Measurements from ENCODE around the gene ANO1. TPM values are rescaled to one million over a fixed set of nuclear protein-coding genes. Genes with fewer than 3 reads are reported as not detected.

Gene ANO1
- total RNA-seq, 2 donors from 2014 or later: 9.8 to 14.2 TPM

DNA sequence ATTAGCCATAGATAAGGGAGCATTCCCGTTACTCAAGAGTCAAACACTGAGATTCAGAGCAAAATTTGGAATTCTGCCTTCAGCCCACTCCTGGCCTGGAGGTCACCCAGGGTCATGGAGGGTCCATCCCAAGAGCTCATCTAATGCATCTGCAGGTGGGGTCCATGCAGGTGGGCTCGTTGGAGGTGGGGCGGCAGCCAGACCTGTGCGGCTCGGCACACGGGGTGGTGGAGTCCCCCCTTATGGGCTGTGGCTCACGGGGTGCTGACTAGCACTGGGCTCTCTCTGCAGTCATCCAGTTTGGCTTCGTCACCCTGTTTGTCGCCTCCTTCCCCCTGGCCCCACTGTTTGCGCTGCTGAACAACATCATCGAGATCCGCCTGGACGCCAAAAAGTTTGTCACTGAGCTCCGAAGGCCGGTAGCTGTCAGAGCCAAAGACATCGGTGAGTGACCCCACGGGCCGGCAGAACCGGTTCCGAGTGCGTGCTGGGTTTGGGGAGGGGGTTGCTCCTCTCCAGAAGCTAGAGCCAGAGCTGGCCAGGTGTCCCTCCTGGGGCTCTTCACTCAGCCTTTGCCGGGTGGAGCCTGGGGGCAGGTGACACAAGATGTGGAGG is 92.6 kb downstream of the ANO1 start:
- intact Hi-C loops (cut with DNase I): no loop called here
- ATAC-seq (no peak), DNase-seq (no peak)

DNA sequence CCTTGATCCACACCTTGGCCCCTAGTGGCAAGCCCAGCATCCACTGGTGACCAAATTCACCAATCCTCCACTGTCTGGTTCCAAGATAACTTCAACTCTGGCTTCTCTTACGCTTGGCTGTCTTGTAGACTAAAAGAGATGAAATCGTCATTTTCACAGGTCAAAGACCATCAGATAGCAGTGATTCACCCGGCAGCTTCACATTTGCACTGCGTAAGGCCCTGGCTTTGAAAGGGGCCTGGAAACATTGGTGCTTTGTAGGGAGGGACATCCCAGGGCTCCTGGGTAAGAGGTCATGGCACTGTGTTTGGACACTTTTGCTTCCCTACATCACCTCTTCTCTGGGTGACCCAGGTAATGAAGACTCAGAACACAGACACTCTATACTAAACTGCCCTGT is 94.9 kb downstream of the ANO1 start:
- no peak for DNase-seq
- intact Hi-C loops (cut with DNase I): no loop called here
- no peak for ATAC-seq

DNA sequence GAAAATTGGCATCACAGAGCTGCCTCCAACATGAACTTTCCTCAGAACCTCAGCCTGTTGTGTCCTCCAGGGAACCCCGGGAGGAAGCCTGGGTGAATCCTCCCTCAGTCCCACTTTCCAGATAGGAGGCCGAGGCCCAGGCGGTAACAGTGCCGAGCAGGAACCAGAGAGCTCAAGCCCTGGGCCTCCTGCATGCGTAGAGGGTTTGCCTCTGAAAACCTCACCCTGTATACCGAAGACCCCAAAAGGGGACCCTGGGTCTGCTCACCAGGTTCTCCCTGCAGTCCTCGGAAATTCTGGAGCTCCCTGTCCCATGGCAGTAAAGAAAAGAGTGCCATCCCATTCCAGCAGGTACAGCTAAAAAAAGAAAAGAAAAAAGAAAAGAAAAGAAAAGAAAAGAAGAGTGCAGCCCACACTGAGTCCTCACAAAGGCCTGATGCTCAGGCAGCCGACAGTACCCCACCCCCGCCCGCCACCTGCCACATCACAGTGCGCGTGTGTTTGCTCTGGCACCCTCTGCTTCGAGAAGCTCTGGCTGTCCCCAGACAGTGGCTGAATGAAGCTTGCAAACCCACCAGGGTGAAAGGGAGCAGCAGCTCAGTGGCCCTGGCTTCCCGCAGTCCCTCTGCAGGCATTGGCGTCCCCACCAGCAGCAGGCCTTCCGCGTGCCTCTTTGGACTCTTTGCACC is 96.6 kb downstream of the ANO1 start:
- ATAC-seq (no peak), DNase-seq (no peak)
- intact Hi-C loops (cut with DNase I): no loop called here

DNA sequence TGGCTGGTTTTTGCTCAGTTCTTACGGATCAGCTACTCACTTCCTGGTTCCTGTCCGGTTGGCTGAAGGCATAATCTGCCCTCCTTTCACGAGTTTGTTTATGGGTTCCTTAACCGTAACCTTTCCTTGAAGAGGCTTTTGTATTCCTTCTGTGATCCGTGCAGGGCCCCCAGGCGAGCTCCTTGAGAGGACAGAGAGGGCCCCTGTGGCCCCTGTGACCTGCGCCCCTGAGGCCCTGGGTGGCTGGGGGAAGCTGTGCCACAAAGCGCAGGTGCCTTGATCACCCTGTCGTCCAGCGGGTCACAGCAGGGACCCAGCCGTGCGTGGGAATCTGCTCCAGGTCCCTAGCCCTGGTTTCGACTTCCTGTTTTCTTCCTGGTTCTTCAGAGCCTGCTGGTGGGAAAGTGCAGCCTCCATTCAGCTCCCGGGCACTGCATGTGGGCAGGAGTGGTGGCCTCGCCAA is 97.2 kb downstream of the ANO1 start:
- ATAC-seq: no peak
- no peak for DNase-seq
- intact Hi-C loops (cut with DNase I): no loop called here

DNA sequence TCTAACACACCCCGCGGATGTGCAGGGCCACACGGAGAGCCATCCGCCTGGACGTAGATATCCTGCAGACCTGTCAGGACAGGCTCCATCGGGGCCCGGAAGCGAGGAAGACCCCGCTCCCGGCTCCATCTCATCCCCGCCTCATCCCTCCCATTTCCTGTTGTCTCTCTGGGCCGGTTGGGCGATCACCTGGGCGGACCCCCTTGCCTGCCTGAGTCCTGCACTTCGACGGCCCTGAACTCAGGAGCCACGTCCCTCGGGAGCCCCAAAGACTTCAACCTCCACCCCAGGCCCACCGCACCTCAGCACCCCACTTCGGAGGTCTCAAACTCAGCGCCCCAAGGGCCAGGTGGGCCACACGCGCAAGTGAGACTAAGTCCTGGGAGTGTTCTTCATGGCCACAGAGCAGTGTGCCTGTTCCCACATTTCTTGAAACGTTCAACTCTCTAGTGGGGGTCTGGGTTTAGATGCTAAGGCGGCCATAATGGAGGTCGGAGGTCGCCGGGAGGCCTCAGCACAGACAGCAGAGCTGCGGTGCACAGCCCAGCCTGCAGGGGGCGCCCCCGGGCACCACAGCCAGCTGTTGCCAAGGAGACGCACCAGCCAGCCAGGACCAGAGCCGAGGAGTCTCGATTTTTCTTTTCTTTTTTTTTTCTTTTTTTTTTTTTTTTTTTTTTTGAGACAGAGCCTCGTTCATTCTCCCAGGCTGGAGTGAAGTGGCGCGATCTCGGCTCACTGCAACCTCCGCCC is 99.0 kb downstream of the ANO1 start:
- ATAC-seq (no peak), DNase-seq (no peak)
- intact Hi-C loops (cut with DNase I): no loop called here

DNA sequence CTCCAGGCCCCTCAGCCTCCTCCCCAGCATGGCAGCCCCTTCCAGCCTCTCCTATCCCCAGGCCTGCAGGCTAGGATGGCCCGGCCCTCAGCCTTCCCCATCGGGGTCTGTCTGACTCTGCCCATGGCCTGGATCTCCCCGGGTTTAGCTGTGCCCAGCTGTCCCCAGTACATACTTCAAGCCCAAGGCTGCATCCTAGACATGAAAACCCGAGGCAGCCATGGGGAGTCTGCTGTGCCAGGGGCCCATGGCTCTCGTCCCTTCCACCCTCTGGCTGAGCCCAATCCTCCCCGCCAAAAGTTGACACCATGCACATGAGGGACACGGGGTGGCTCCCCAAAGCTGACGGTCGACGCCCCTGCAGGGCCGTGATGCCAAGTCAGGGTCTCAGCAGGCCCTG is 102.8 kb downstream of the ANO1 start:
- intact Hi-C loops (cut with DNase I): no loop called here
- ATAC-seq (no peak), DNase-seq (no peak)

DNA sequence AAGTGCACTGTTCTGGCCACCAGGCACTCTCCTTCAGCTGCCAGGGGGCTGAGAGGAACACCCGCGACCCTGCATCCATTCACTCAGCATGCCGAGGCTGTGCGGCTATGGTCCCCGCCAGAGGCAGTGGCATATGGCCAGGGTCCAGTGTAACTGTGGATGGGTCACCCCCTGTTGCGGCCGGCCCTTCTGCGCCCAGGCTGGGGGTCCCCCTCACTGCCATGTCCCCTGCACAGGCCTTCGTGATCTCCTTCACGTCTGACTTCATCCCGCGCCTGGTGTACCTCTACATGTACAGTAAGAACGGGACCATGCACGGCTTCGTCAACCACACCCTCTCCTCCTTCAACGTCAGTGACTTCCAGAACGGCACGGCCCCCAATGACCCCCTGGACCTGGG is 104.1 kb downstream of the ANO1 start:
- intact Hi-C loops (cut with DNase I): no loop called here
- DNase-seq (no peak), ATAC-seq (no peak)

DNA sequence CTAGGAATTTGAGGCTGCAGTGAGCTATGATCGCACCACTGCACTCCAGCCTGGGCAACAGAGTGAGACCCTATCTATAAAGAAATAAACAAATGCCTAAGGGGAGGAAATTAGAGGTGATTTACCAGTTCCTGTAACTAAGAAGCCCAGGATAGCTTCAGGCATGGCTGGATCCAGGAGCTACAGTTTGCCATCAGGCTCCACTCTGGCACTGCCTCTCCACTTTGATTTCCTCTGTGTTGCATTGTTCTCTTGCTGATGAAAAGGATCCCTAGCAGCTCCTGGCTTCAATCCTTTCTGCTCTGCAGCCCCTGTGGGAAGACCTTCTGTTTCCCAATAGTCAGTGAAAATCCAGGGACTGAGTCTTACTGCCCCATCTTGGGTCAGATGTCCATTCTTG is 104.9 kb downstream of the ANO1 start:
- intact Hi-C loops (cut with DNase I): no loop called here
- no peak for DNase-seq

DNA sequence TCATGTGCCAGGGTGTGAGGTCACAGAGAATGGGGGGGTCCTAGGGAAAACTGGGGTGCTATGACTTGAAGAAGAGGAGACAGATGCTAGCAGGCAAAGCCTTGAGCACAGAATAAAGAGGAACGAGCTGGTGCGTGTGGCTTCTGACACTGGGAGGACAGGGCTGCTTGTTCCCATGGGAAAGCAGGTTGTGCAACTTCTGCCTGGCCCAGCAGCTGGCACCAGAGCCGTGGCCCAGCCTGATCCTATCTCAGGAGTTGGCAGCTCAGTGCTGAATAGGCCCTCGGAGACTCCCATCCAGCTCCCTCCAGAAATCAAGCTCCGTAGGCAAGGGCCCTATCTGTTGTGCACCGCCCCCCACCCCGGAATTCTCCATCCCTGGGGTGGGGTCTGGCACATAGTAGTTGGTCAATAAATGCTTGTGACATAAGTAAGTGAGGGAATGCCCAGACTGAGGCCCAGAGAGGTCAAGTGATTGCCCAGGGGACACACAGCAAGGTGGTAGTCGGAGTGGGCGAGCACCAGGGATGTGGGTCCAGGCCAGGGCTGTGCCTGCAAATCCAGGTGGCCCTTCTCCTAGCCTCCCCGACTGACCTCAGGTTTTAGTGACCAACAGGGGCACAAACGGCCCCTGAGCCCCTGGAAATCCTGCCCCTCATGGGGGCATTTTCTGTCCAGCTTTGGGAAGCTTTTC is 105.5 kb downstream of the ANO1 start:
- ATAC-seq (peak in 1 of 2 donors; percentile 83), DNase-seq (no peak)
- intact Hi-C loops (cut with DNase I): no loop called here

More for the DNA sequence above, 104.9 kb downstream of the ANO1 start:
- ATAC-seq: no peak

DNA sequence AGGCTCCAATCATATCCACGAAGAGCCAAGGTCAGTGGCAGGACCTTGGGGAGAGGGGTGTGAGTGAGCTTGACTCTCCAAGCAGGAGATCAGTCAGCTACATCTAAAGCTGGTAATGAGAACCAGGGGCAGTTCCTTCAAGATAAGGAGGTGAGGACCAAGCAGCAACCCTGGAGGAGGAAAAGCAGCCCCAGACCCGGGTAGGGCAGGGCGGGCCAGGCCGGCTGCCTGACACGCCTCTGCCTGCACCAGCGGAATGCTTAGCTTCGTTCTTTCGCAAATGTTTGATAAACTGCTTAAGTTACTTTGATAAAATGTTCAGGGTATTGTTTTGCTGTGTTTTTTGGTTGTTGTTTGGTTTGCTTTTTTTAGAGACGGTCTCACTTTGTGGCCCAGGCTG is 106.3 kb downstream of the ANO1 start:
- intact Hi-C loops (cut with DNase I): no loop called here
- no peak for ATAC-seq
- no peak for DNase-seq

DNA sequence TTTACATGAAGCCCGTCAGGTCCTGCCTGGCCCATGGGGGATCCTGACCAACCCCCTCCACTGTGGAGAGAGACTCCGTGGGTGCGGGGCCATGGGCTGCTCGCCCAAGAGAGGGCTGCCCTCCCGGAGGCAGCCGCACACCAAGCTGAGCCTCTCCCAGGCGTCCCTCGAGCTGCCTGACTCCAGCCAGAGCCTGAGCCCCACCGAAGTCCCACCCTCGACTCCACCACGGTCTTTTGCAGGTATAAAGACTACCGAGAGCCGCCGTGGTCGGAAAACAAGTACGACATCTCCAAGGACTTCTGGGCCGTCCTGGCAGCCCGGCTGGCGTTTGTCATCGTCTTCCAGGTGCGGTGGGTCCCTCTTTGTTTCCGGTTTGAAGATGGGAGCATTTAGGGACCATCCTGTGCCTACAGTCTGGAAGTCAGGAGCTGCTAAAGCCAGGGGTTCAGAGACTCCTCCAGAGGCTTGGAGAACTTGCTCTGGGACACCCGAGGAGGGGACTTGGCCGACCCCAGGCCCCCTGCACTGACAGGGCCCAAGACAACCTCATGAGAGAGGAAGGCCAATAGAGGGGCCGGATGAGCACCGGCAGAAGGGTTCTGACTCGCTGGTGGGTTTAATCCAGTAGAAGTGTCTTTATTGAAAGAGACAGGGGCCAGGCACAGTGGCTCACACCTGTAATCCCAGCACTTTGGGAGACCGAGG is 107.4 kb downstream of the ANO1 start:
- DNase-seq (no peak), ATAC-seq (no peak)
- intact Hi-C loops (cut with DNase I): no loop called here

DNA sequence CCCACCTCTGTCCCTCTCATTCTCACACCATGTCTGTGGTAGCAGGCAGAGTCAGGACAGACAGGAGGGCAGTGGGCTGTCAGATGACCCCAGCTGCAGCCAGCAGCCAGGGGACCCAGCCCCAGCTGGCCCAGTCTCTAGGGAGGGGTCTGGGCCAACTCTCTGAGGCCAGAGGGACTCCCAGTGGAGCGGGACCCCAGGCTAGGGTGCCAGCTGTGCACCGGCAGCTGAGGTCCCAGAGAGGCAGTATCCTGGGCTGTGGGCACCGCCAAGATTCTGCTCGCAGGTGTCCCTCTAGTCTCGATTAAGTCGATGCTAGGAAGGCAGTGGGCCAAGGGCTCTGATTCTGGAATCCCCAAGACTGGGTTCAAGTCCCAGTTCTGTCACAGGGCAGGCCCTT is 108.3 kb downstream of the ANO1 start:
- intact Hi-C loops (cut with DNase I): no loop called here
- ATAC-seq (no peak), DNase-seq (no peak)

DNA sequence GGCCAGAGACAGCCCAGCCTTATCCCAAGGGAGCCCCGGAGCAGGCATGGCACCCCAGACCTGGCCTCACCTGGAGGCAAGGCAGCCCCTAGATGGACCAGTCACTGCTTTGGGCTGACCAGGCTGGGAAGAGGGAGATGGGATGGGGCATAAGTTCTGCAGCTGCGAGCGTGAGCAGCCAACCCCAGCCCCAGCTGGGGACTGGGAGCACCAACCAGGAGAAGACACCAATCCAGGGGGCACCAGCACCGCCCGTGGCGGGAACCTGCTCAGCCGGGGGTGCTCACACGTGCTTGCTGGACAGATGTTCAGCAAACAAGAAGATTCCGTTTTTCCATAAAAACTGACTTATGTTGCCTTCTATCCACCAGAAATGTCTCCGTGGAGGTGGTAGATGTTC is 108.8 kb downstream of the ANO1 start:
- DNase-seq: no peak
- no peak for ATAC-seq
- intact Hi-C loops (cut with DNase I): no loop called here

DNA sequence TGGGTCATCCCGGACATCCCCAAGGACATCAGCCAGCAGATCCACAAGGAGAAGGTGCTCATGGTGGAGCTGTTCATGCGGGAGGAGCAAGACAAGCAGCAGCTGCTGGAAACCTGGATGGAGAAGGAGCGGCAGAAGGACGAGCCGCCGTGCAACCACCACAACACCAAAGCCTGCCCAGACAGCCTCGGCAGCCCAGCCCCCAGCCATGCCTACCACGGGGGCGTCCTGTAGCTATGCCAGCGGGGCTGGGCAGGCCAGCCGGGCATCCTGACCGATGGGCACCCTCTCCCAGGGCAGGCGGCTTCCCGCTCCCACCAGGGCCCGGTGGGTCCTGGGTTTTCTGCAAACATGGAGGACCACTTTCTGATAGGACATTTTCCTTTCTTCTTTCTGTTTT is 109.7 kb downstream of the ANO1 start:
- intact Hi-C loops (cut with DNase I): no loop called here
- ATAC-seq: no peak
- DNase-seq: no peak

DNA sequence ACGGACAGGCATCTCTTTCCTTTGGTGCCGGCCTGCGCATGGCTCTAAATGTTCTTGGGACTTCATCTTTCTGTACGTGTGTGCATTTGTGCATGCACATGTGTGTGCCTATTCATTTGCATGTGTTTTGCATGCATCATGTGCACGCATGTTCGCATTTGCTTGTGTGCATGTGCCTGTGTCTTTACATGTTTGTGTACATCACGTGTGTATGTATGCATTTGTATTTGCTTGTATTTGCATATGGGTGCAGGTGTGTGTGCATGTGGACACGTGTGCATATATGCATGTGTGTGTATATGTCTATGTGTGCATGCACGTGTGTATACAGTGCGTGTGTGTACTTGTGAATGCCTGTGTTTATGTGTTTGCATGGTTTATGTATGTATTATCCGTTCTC is 111.5 kb downstream of the ANO1 start:
- intact Hi-C loops (cut with DNase I): loop anchor here (2.0 to 10.0 kb wide), 4 partner anchors 271 to 505 kb away; no protein-coding TSS in a partner anchor
- DNase-seq (no peak), ATAC-seq (no peak)

DNA sequence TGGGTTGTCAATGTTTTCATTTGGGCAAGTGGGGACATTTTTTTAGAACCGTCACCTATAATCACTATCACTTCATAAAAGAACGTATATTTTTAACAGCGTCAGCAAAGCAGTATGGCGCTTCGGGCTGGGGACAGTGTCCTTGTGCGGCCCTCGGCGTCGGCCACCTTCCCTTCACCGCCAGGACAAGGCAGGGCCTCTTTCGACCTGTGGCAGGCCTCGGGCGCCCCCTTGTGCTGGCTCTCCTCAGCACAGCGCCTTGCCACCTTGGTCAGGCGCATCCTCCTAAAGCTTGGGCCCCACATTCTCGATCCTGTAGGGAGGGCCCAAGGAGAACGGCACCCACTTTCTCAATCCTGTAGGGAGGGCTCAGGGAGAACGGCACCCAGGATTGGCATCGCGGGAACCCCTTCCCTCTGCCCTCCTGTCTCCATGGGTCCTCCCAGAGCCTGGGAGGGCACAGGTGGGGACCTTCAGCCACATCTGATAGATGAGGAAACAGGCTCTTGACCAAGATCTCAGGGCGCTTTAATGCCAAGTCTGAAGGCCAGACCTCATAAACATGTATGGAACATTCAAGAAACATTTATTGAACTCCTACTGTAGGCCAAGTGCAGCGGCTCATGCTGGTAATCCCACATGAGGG is 113.5 kb downstream of the ANO1 start:
- DNase-seq: peak; percentile 82
- intact Hi-C loops (cut with DNase I): loop anchor here (2.0 to 10.0 kb wide), 4 partner anchors 273 to 507 kb away; no protein-coding TSS in a partner anchor
- ATAC-seq: peak; percentile 87 to 88

DNA sequence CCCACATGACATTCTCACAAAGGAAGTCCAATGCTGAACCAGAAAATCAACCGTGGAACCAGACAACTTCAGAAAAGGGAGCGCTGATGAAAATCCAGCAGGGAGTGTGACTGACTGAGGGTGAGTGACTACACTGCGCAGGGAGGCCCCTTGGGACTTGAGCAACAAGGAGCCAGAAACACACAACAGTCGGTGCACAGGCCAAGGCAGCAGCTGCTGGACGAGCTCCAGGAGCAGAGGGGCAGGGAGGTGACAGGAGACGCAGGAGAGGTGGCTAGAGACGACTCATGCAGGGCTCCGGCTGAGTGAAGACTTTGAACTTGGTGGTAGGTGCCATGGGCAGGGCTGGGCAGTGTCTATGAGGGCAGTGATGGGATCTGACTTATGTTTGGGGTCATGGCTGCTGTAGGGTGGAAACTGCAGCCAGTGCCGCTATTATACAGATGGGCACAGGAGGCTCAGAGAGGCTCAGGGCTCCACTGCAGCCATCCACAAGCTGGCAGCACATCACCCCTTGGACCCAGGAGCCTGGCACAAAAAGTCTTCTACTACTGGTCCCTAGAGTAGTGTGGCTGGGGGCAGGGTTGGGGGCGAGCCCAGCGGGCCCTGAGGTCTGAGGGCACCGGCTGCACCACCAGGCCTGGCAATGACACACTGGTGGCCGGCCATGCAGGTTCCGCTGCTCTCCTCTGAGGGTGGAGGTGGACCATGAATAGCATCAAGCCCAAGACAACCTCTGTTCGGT is 114.7 kb downstream of the ANO1 start:
- DNase-seq: no peak
- intact Hi-C loops (cut with DNase I): loop anchor here (5.0 to 10.0 kb wide), 3 partner anchors 276 to 508 kb away; no protein-coding TSS in a partner anchor
- no peak for ATAC-seq

Measured in left cardiac atrium (tissue), 4 donors.